Activated CD8-positive, alpha-beta memory T cell treated with anti-CD3 and anti-CD28 coated beads for 1 hour (primary cell): ENCODE data around the gene MRPL33.

Experiments
- DNase-seq, 2 donors: peaks; one replicate each; pipeline ENCODE4 v3.0.0-alpha.2; 2020; ENCODE audit warnings: low read depth in 1 of 2; ENCODE audit errors: extremely low read depth in 1 of 2

Gene MRPL33

DNA sequence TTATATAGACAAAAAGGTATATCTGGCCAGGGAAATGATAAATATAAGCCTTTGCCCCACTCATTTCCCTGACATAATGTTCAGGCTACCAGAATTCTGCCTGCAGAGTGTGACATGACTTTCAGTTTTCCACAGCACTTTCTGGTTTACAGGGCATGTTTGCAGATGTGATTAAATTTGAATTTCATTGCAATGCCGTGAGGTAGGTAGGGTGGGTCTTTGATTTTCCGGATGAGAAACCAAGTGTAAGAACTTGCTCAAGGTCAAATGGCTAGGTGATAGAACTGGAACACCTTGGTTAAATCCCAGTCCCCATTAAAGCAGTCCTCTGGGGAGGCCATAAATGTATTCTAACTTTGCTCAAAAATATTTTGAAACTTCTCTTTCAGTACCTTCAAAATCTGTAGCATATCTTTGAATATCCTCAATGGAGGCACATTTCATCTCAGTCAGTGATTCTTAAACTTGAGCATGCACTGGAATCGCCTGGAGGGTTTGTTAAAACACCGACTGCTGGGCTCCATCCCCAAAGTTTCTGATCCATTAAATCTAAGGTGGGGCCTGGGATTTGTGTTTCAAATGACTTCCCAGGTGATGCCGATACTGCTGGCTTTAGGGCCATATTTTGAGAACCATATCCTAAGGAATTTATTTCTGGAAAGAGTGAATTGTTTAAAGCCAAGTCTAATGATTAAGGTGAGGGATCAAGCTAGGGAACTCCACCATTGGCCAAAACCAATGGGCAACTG, 35.0 kb downstream of the MRPL33 start:
- no peak for DNase-seq

DNA sequence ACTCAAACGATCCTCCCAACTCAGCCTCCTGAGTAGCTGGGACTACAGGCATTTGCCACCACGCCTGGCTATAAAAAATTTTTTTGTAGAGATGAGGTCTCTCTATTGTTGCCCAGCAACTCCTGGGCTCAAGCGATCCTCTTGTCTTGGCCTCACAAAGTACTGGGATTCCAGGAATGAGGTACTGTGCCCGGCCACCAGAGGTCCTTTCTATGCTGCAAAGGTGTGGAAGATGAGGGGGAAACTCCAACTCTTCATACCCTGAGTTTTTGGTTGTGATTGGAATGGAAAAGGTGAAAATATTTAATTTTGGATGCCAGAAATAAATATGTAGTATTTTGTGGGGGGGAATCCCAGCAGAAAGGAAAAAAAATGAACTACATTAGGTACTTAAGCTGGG, 36.0 kb downstream of the MRPL33 start:
- DNase-seq, result no peak

DNA sequence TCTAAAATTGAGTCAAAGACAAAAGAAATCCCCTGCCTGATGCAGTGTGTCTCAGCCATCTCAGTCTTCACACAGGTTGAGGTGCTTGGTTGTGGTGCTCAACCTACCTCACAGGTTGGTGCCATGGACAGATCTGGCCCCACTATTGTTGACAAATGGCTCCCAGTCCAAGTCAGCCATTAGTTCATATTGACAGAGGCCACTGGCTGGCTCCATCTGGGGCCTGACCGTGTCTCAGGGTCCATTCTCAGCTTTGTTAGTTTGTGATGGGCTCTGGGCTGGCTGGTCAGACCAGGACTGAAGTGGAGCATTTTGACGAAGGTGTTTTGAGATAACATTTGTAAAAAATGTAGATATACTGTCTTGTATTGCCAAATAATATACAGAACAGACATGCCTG, 36.9 kb downstream of the MRPL33 start:
- DNase-seq, result no peak

DNA sequence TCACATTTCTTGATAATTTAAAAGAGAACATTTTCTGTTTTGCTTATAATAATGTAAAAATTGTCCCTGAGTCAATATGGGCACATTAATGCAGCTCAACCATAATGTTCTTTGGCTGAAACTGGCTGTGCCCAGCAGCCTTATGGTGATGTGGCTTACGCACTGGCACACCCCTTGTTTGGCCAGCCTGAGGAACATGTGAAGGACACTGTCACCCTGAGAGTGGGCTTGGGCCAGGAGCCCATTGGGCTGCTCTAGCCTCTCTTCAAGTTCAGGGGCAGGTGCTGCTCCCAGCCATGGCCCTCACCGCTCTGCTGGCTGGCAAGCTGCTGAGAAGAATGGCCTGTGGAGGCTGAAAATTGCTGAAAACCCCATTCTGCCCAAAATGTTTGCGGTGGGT, 37.5 kb downstream of the MRPL33 start:
- DNase-seq, result no peak

DNA sequence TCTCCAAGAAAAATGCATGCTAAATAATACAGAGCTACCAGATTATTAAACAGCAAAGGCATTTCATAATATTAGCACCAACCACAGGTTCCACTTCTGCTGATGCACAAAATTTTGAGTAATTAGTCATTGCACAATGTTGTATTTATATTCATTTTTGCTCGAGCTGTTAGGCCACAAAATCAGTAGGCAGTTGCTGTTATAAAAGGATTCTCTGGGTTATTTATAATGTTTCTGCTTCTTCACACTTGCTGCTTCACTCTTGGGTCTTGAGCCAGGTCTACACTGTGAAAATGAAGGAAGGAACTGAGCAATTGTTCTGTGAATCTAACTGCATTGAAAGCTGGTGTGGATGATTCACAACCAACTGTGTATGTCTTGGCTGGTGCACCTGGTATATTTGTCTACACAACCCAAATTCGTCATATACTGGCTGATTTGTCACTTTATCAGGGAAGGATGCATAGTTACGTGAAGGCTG, 38.3 kb downstream of the MRPL33 start:
- DNase-seq, result no peak

DNA sequence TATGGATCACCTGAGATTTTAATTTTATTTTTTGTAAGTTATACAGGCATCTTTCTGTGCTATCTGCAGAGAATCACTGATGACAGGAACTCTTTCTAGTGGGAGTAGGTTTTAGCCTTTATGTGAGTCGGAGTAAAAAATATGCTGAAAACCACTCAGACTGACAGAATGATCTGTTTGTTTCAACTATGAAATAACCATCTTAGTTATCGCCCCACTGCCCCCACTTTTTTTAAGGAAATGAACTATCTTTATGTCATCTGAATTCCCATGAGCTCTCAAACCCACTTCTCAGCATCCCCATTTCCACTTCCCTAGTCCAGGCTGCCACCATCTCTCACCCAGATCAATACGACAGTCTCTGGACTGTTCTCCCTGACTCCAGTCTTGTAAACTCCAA, 38.9 kb downstream of the MRPL33 start:
- no peak for DNase-seq

DNA sequence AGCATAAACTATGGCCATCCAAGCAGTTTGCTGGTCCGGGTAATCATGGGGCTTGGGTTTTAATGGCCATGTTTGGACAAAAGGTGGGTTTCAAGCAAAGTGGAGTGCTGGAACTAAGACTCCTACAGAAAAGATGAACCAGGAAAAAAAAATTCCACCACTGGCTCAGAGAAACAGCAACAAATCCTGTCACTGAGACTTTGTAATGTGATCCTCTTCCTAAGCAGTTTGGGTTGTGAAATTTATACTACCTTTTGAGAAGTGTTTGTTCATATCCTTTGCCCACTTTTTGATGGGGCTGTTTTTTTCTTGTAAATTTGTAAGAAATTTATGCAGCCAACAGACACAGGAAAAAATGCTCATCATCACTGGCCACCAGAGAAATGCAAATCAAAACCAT, 40.2 kb downstream of the MRPL33 start:
- no peak for DNase-seq

DNA sequence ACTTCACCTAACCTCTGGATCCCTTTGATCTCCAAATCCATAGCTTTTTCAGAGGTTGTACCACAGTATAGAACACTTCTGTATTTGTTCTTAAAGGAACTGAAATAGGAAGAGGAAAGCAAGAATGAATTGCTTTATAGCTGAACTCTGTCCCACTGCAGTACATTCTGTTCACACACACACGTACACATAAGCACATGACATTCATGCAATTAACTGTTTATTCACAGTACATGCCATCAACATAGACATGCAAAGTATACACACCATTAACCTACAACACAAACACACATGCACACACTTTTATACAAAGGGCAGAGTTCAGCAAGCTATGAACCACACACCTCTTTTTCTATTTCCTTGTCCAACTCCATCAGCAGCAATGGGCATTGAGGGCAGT, 43.2 kb downstream of the MRPL33 start:
- DNase-seq, result no peak

DNA sequence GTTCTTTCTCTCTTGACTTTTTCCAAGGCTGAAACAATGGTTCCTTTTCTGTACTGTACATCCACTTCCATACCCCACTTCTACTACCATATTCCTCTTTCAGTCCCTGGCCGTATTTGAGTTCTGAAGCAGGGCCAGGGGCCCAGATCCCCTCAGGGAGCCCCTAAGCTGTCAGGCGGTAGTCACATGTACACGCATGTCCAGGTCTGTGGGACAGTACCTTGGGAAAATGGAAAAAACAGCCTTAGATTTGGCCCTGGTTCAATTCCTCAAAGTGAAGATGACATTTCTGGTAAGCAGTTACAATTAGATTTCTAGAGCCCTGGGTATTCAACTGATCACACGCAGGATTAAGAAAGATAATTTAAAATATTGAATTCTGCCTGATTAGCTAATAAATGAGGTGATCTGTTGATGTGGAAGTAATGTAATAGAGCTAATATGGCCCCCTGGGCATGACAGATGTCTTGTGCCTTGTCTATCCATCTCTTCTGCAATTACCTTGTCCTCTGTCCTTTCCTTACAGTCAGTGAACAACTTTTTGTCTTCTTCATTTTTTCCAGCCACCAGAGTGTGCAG, 44.4 kb downstream of the MRPL33 start:
- no peak for DNase-seq

DNA sequence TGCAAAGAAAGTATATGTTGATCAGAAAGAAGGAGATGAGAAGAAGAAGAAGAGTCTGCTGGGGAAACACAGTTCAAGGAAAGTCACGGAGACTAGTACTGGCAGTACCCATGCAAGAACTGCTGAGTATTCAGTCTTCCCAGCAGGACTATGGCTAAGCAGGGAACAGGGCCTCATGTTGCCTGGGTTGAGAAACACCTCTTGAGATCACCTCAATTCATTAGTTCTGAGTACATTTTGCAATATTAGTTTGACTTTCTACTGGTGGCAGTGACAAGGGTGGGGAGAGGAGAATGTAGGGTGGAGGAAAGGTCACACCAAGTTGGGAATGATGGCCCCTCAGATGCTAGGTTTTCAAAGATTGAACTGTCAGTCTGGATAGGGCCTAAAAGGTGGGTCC, 50.5 kb downstream of the MRPL33 start:
- DNase-seq, result no peak

DNA sequence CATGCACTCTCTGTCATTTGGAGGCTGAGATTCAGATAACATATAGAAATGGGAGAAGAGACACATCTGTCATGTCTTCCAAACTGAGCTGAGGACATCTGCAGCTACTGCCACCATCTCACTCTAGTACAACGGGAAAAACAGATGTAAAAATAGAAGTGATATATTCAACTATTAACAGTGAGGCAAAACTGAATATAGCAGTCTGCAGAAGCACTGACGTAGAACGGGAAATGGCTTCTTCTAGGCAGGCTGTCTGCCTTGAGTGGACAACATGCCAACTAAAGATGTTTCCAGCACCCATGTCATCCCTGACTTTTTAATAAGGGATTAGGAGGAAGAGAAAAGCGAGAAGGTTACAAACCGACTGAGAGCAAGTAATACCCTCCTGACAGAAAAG, 51.6 kb downstream of the MRPL33 start:
- no peak for DNase-seq

DNA sequence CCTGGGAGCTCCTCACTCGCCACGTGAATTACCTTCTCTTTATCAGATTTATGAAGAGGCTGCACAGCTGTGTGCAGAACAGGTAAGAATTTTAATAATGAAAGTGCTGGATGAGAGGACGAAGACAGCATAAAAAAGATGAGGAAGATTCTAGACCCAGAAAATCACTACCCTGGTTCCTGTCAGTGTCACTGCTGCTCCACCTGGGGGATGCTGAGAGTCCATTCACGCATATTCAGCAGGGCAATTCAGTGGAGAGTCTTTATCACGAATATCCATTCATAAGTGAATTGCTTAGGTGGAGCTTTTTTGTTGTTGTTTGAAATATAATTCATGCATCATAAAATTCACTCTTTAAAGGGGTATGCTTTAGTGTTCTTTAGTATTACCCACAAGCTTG, 52.0 kb downstream of the MRPL33 start:
- DNase-seq, result no peak

DNA sequence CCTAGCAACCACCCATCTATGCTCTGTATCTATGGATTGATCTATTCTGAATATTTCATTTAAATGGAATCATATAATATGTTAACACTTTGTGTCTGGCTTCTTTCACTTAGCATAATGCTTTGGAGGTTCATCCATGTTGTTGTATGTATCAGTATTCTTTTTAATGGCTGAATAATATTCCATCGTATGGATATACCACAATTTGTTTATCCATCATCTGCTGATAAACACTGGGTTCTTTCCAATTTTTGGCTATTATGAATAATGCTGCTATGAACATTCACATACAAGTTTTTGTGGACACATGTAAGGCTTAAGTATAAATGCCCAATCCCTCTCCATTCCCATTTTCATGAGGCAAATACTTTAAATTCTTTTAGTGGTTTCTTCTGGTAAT, 52.9 kb downstream of the MRPL33 start:
- no peak for DNase-seq

DNA sequence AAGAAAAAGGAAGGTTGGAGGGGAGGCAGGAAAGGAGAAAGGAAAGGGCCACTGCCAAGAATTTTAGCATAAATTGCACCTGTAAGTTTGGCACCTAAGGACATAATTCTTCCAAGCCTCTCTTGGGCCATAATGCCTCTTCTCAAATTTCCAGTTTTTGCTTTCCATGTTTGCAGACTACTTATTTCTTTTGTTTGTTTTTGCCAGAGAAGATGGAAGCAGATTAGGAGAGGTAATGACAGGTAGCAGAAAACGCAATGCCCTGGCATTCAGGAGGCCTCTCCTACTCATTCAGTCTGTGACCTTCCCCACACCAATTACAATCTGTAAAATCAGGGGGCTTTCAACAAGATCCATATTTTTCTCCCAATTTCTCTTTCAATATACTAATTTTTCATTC, 56.8 kb downstream of the MRPL33 start:
- no peak for DNase-seq
